ENCODE measurements around the gene BIN1.

The BIN1 gene

DNA sequence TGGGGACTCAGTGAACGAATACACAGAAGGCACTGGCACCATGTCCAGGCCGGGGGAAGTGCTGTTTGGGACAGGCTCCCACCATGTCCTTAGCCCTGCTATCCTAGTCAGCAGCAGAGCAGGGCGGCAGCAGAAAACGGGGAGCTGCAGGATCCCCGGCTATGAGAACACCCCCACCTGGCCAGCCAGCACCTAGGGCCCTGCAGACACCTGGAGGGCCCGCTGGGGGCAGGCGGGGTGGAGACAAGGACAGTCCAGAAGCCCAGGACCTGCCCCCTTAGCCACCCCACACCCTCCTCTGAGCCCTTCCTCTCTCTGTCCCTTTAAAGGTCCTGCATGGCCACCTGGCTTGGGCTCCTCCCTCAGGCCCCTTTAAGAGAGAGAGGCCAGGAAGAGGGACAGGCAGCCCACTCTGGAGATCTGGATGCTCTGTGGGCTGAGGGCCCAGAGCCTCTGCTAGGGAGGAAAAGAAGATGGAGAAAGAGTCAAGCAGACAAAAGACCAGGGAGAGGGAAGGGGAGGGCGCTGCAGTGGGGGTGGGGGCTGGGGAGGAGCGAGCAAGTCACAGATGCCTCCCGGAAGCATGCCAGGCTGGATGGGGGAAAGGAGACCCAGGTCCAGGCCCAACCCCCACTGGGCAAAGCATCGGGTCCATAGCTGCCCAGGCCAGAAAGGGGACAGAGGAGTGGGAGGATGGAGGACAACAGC lies 48.6 kb downstream of the BIN1 start:
- no peak for DNase-seq (ENCODE audit: low read depth)

- DNase-seq (ENCODE audit: low read depth) = no peak
Observed at GRCh38 chr2:127057371-127058245, 49.3 kb downstream of the BIN1 start.

GRCh38 chr2:127056631-127057370 lies 50.2 kb downstream of the BIN1 start:
- DNase-seq (ENCODE audit: low read depth) = no peak

- DNase-seq (ENCODE audit: low read depth) = no peak
Observed at GRCh38 chr2:127056086-127056485, 50.9 kb downstream of the BIN1 start.

DNA sequence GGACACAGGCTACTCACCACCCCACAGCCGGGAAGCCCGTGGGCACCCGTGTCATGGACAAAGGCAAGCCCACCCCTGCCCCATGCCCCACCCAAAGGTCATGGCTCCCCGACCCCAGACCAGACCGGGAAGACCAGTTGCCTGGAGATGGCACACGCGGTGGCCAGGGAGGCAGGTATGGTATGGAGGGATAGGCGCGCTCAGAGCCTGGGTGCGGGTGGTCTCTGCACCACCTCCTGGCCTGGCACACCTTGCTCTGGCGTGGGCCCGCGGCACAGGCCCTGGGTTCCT lies 51.2 kb downstream of the BIN1 start:
- DNase-seq (ENCODE audit: low read depth) = no peak

DNA sequence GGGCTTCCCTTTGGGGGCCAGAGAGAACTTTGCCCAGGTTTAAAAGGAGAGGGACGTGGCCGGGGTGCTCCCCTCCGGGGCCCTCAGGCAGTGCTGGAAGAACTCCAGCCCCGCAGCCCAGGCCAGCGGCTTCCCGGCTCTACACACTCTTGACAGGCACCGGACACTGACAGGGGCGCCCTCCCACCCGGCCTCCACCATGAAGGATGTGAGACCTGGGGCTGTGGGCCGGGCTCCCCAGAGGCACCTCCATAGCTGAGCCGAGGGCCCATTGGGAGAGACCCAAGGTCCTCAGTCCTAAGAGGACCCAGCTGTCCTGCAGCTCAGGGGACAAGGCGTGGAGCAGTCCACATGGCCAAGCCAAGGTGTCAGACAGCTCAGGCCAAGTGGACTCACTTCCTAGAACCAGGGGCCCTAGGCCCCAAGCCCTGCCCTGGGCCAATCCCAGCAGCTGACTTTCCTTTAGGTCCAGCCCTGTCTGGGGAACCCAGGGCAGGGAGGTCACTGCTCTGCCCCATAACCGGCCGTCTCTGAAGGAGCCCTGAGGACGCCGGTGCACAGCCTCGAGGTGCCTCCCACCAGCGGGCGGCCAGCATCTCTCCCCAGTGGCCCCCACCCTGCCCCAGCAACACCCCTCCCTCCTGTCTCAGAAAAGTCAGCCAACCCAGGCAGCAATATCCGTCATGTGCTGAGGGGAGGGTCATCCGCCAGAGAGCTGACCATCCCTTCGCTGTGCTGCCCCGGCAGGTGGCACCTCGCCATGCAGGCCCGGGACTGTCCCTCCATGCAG lies 51.8 kb downstream of the BIN1 start:
- no peak for DNase-seq (ENCODE audit: low read depth)

- DNase-seq (ENCODE audit: low read depth) = no peak
Observed at GRCh38 chr2:127054604-127054930, 52.4 kb downstream of the BIN1 start.

- DNase-seq (ENCODE audit: low read depth) = no peak
Observed at GRCh38 chr2:127053731-127054603, 53.0 kb downstream of the BIN1 start.

GRCh38 chr2:127052771-127053691 lies 53.9 kb downstream of the BIN1 start:
- no peak for DNase-seq (ENCODE audit: low read depth)

GRCh38 chr2:127052057-127052770 lies 54.7 kb downstream of the BIN1 start:
- no peak for DNase-seq (ENCODE audit: low read depth)

GRCh38 chr2:127051116-127052056 lies 55.6 kb downstream of the BIN1 start:
- DNase-seq (ENCODE audit: low read depth) = no peak

GRCh38 chr2:127050803-127051115 lies 56.2 kb downstream of the BIN1 start:
- DNase-seq (ENCODE audit: low read depth) = no peak

DNA sequence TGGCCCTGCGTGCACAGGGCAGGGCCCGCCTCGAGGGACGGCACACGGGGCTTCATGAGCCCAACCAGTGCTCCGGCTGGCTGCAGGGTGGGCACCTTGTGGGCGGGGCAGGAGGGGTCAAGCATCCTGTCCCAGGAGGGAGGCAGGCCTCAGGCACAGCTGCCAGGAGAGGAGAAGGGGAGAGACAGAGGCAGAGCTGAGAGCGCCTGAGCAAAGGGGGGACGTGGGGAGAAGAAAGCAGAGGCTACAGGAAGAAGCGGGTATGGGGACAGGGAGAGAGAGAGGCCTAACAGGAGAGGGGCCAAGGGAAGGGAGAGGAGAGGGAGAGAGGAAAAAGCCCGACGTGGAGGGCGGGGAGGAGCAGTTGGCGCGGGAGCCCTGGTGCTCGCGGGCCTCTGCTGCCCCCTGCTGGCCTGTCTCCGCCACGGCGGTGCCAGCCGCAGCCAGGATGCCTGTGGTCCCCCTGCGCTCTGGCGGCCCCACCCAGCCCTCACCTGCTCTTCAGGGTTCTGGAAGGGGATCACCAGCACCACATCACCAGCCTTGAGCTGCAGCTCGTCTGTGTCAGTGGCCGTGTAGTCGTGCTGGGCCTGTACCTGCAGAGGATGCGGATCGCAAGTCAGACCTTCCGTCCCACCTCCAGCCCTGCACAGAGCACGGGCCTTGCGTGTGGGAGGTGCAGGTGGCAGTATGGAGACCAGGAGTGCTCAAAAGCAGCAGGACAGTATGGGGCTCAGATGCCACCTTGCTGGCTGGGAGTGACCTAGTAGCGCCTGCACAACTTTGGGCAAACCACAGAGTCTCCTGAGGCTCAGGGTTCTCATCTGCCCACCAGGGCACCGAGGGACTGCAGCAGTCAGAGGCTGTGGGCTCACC lies 56.8 kb downstream of the BIN1 start:
- DNase-seq (ENCODE audit: low read depth) = no peak

GRCh38 chr2:127048969-127049897 lies 57.7 kb downstream of the BIN1 start:
- no peak for DNase-seq (ENCODE audit: low read depth)

- no peak for DNase-seq (ENCODE audit: low read depth)
Observed at GRCh38 chr2:127048618-127048935, 58.4 kb downstream of the BIN1 start.
